GM21619 (cell line): ENCODE data around the gene TRPM2.

ENCODE experiments used
- ATAC-seq: cut with Tn5 transposase; IDR thresholded peaks from one replicate; pipeline ENCODE4 v1.9.1; 2021; ENCODE audit not compliant: unreplicated experiment

Gene TRPM2

GRCh38 chr21:44456214-44456914 lies 102.9 kb downstream of the TRPM2 start:
- no peak for ATAC-seq

- no peak for ATAC-seq
Measured at GRCh38 chr21:44456915-44457736, 103.7 kb downstream of the TRPM2 start.

- ATAC-seq = no peak
Measured at GRCh38 chr21:44458971-44459711, 105.7 kb downstream of the TRPM2 start.

GRCh38 chr21:44459712-44460440 lies 106.5 kb downstream of the TRPM2 start:
- no peak for ATAC-seq

- ATAC-seq = no peak
Measured at GRCh38 chr21:44460441-44460755, 107.0 kb downstream of the TRPM2 start.

GRCh38 chr21:44461005-44461404 lies 107.6 kb downstream of the TRPM2 start:
- no peak for ATAC-seq

- ATAC-seq = no peak
Measured at GRCh38 chr21:44461464-44462001, 108.1 kb downstream of the TRPM2 start.

- no peak for ATAC-seq
Measured at GRCh38 chr21:44462086-44462833, 108.8 kb downstream of the TRPM2 start.

- no peak for ATAC-seq
Measured at GRCh38 chr21:44462834-44463200, 109.4 kb downstream of the TRPM2 start.

- ATAC-seq = no peak
Measured at GRCh38 chr21:44463724-44464123, 110.3 kb downstream of the TRPM2 start.

GRCh38 chr21:44464351-44464750 lies 110.9 kb downstream of the TRPM2 start:
- no peak for ATAC-seq

GRCh38 chr21:44466351-44466954 lies 113.0 kb downstream of the TRPM2 start:
- no peak for ATAC-seq

GRCh38 chr21:44466996-44467858 lies 113.8 kb downstream of the TRPM2 start:
- no peak for ATAC-seq

- no peak for ATAC-seq
Measured at GRCh38 chr21:44467859-44468195, 114.4 kb downstream of the TRPM2 start.

GRCh38 chr21:44471341-44471740 lies 117.9 kb downstream of the TRPM2 start:
- ATAC-seq = no peak

GRCh38 chr21:44471996-44472395 lies 118.6 kb downstream of the TRPM2 start:
- no peak for ATAC-seq

- no peak for ATAC-seq
Measured at GRCh38 chr21:44473915-44474555, 120.6 kb downstream of the TRPM2 start.

- no peak for ATAC-seq
Measured at GRCh38 chr21:44475266-44475845, 121.9 kb downstream of the TRPM2 start.
